SH-SY5Y (cell line): Measurements from ENCODE around the gene ENTR1.

ENCODE experiments used
- GATA2 ChIP-seq: IDR thresholded peaks from 2 replicates; pipeline ENCODE4 v1.6.1; 2011; ENCODE audit warnings: mild to moderate bottlenecking, low read depth, low read length
- GATA3 ChIP-seq: IDR thresholded peaks from 2 replicates; pipeline ENCODE4 v1.6.1; 2011; ENCODE audit warnings: low read depth, mild to moderate bottlenecking, low read length, moderate library complexity

DNA sequence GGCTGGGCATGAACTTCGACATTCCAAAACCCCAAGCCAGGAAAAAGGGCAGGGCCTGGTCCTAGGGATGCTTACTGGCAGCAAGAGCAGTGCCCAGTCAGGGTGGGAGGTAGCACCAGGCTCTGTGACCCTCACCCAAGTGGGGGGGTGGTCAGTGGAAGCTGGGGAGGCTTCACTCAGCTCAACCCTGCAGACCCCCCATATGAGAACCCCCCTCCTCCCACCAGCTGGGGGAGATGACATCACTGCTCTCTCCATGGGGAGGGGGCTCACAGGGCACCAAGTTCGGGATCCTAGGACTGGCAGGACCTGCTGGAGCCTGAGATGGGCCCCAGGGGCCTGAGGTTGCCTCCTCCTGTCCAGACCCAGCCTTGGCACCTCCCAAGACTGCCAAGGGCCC lies 51.5 kb downstream of the ENTR1 start:
- TF ChIP-seq GATA2, result no peak
- TF ChIP-seq GATA3, result no peak
